Activated effector memory CD4-positive, alpha-beta T cell treated with Interleukin-2 at 50 U/mL for 16 hours (primary cell): ENCODE data around the gene SLC1A2.

Experiments
- DNase-seq: peaks from one replicate; pipeline ENCODE4 v3.0.0-alpha.2; 2020

SLC1A2 gene

GRCh38 chr11:35293699-35294098 lies 125.7 kb downstream of the SLC1A2 start:
- no peak for DNase-seq

GRCh38 chr11:35293035-35293434 lies 126.3 kb downstream of the SLC1A2 start:
- DNase-seq, result no peak

GRCh38 chr11:35292279-35292678 lies 127.1 kb downstream of the SLC1A2 start:
- no peak for DNase-seq

GRCh38 chr11:35290876-35291275 lies 128.5 kb downstream of the SLC1A2 start:
- DNase-seq, result no peak

GRCh38 chr11:35289821-35290220 lies 129.5 kb downstream of the SLC1A2 start:
- no peak for DNase-seq

GRCh38 chr11:35288817-35289541 lies 130.4 kb downstream of the SLC1A2 start:
- DNase-seq, result no peak

GRCh38 chr11:35288309-35288708 lies 131.0 kb downstream of the SLC1A2 start:
- DNase-seq, result no peak

GRCh38 chr11:35287344-35287890 lies 131.9 kb downstream of the SLC1A2 start:
- DNase-seq, result no peak

- no peak for DNase-seq
Measured at GRCh38 chr11:35286126-35286525, 133.2 kb downstream of the SLC1A2 start.

- DNase-seq, result no peak
Measured at GRCh38 chr11:35285471-35285870, 133.9 kb downstream of the SLC1A2 start.

- no peak for DNase-seq
Measured at GRCh38 chr11:35282221-35282882, 137.0 kb downstream of the SLC1A2 start.

- no peak for DNase-seq
Measured at GRCh38 chr11:35281169-35281688, 138.1 kb downstream of the SLC1A2 start.

- DNase-seq, result no peak
Measured at GRCh38 chr11:35280727-35281126, 138.6 kb downstream of the SLC1A2 start.

GRCh38 chr11:35277827-35278226 lies 141.5 kb downstream of the SLC1A2 start:
- no peak for DNase-seq

- peak; percentile 7 for DNase-seq
Measured at GRCh38 chr11:35276396-35277145, 142.8 kb downstream of the SLC1A2 start.

GRCh38 chr11:35275786-35276170 lies 143.6 kb downstream of the SLC1A2 start:
- DNase-seq, result no peak

- no peak for DNase-seq
Measured at GRCh38 chr11:35274909-35275785, 144.2 kb downstream of the SLC1A2 start.

- DNase-seq, result peak; percentile 17
Measured at GRCh38 chr11:35272391-35272902, 146.9 kb downstream of the SLC1A2 start.

- DNase-seq, result no peak
Measured at GRCh38 chr11:35271031-35271430, 148.3 kb downstream of the SLC1A2 start.

- no peak for DNase-seq
Measured at GRCh38 chr11:35270342-35270741, 149.0 kb downstream of the SLC1A2 start.

- DNase-seq, result no peak
Measured at GRCh38 chr11:35267504-35267903, 151.9 kb downstream of the SLC1A2 start.
